ENCODE measurements around the gene DHRS7B. TPM values are rescaled to one million over a fixed set of nuclear protein-coding genes. Genes with fewer than 3 reads are reported as not detected.
"Not testable (repeated sequence)": the region's sequence is repeated elsewhere in the genome, so short reads cannot be mapped to it uniquely, and the experiment has no call there.

The DHRS7B gene
- total RNA-seq, 1 donor from 2014 or later, result 20.2 TPM

DNA sequence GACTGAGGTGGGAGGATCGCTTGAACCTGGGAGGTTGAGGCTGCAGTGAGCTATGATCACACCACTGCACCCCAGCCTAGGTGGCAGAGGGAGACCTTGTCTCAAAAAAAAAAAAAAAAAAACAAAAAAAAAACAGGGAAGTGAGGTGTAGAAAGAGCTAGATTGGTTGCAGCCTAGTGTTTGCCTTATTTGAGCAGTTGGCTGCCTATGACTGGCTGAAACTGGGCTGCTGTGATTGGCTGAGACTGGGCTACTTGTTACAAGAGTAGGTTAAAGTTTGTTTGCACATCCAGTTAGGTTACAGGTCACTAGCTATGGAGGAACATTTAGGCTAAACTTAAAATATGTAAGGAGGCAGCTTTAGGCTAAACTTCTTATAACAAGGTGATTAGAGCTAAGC is 5.7 kb downstream of the DHRS7B start:
- no peaks in the 10 kb centered on the region for H3K27me3 Mint-ChIP-seq (ENCODE audit: low read depth)
- H3K4me1 Mint-ChIP-seq (ENCODE audit: low read depth), result peaks cover 13% of the 10 kb centered on the region
- H3K36me3 Mint-ChIP-seq (ENCODE audit: low read depth), result no peaks in the 10 kb centered on the region
- no peak overlapping the region for H3K4me3 Mint-ChIP-seq (ENCODE audit: unreplicated experiment)
- H3K27ac Mint-ChIP-seq (ENCODE audit: unreplicated experiment), result no peak overlapping the region
- DNase-seq (ENCODE audit: low spot score), result no peak
- H3K9me3 Mint-ChIP-seq (ENCODE audit: low read depth), result peaks cover 2% of the 10 kb centered on the region
- TF ChIP-seq, protein P1, sequence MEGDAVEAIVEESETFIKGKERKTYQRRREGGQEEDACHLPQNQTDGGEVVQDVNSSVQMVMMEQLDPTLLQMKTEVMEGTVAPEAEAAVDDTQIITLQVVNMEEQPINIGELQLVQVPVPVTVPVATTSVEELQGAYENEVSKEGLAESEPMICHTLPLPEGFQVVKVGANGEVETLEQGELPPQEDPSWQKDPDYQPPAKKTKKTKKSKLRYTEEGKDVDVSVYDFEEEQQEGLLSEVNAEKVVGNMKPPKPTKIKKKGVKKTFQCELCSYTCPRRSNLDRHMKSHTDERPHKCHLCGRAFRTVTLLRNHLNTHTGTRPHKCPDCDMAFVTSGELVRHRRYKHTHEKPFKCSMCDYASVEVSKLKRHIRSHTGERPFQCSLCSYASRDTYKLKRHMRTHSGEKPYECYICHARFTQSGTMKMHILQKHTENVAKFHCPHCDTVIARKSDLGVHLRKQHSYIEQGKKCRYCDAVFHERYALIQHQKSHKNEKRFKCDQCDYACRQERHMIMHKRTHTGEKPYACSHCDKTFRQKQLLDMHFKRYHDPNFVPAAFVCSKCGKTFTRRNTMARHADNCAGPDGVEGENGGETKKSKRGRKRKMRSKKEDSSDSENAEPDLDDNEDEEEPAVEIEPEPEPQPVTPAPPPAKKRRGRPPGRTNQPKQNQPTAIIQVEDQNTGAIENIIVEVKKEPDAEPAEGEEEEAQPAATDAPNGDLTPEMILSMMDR (IDR thresholded peaks at IDR 0.05), result no peak

DNA sequence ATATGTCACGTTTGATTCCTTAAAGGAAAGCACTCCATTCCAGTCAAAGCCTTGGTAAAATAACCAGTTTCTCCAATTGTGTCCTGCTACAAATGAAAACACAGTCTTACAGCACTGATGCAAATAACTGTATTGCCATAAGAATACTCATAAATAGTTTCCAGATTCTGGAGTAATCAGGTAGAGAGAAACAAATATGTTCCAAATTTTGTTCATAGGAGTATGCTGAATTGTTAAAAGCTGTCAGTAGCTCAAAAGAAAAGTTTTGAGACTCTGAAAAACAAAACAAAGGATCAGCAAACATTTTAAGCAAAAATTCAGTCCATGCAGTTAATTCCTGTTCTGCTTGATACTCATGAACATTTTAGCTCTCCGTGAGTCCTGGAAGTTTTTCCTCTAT is 7.8 kb downstream of the DHRS7B start:
- no peak for DNase-seq (ENCODE audit: low spot score)
- H3K9me3 Mint-ChIP-seq (ENCODE audit: low read depth), result peaks cover 2% of the 10 kb centered on the region

GRCh38 chr17:21140911-21141310 is 14.1 kb downstream of the DHRS7B start:
- no peaks in the 10 kb centered on the region for H3K4me1 Mint-ChIP-seq (ENCODE audit: low read depth)
- no peaks in the 10 kb centered on the region for H3K9me3 Mint-ChIP-seq (ENCODE audit: low read depth)

More for the DNA sequence above, 7.8 kb downstream of the DHRS7B start:
- no peaks in the 10 kb centered on the region for H3K27me3 Mint-ChIP-seq (ENCODE audit: low read depth)
- TF ChIP-seq, protein P1 (IDR thresholded peaks at IDR 0.05), result no peak
- no peaks in the 10 kb centered on the region for H3K4me1 Mint-ChIP-seq (ENCODE audit: low read depth)
- H3K36me3 Mint-ChIP-seq (ENCODE audit: low read depth), result no peaks in the 10 kb centered on the region
- no peak overlapping the region for H3K27ac Mint-ChIP-seq (ENCODE audit: unreplicated experiment)
- H3K4me3 Mint-ChIP-seq (ENCODE audit: unreplicated experiment), result no peak overlapping the region

GRCh38 chr17:21141331-21141730 is 14.6 kb downstream of the DHRS7B start:
- no peak for DNase-seq (ENCODE audit: low spot score)
- H3K36me3 Mint-ChIP-seq (ENCODE audit: low read depth), result no peaks in the 10 kb centered on the region
- TF ChIP-seq, protein P1 (IDR thresholded peaks at IDR 0.05), result no peak
- H3K4me3 Mint-ChIP-seq (ENCODE audit: unreplicated experiment), result no peak overlapping the region
- H3K27ac Mint-ChIP-seq (ENCODE audit: unreplicated experiment), result no peak overlapping the region
- no peaks in the 10 kb centered on the region for H3K9me3 Mint-ChIP-seq (ENCODE audit: low read depth)
- no peaks in the 10 kb centered on the region for H3K4me1 Mint-ChIP-seq (ENCODE audit: low read depth)
- H3K27me3 Mint-ChIP-seq (ENCODE audit: low read depth), result no peaks in the 10 kb centered on the region

More at GRCh38 chr17:21140911-21141310, 14.1 kb downstream of the DHRS7B start:
- H3K4me3 Mint-ChIP-seq (ENCODE audit: unreplicated experiment), result no peak overlapping the region
- no peak for DNase-seq (ENCODE audit: low spot score)
- H3K27me3 Mint-ChIP-seq (ENCODE audit: low read depth), result no peaks in the 10 kb centered on the region
- H3K27ac Mint-ChIP-seq (ENCODE audit: unreplicated experiment), result no peak overlapping the region
- TF ChIP-seq, protein P1 (IDR thresholded peaks at IDR 0.05), result no peak
- no peaks in the 10 kb centered on the region for H3K36me3 Mint-ChIP-seq (ENCODE audit: low read depth)

DNA sequence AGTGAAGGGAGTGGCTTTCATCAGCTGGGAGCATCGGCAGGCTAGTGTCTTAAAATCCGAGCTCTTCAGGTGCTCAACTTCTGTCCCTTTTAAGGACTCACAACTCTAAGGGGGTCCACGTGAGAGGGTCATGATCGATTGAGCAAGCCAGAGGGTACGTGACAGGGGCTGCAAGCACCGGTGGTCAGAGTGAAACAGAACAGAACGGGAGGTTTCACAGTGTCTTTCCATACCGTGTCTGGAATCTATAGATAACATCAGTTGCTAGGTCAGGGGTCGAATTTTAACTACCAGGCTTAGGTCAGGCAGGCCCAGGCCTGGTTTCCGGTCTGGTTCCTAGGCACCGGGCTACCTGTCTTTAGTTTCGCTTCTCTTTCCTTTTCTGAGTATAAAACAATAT is 15.3 kb downstream of the DHRS7B start:
- not testable (repeated sequence) for H3K9me3 Mint-ChIP-seq (ENCODE audit: low read depth); H3K36me3 Mint-ChIP-seq (ENCODE audit: low read depth); H3K27me3 Mint-ChIP-seq (ENCODE audit: low read depth); DNase-seq (ENCODE audit: low spot score); H3K4me1 Mint-ChIP-seq (ENCODE audit: low read depth); H3K4me3 Mint-ChIP-seq (ENCODE audit: unreplicated experiment); H3K27ac Mint-ChIP-seq (ENCODE audit: unreplicated experiment)

DNA sequence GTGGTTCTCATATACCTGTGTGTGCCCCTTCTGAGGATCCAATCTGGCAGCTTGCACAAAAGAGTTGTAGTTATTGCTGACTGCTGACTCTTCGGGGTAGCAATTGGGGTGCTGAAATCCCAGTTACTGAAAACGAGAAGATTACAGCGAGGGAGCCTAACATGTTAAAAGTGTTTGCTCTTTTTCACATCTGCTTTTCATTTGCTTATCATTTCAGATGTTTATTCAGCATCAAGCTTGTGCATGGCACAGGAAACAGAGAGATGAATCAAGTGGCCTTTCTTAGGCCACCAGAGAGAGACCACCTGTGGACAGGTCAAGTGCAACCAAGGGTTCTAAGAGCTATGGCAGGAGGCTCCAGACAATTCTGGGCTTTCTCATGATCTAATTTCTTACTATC is 16.9 kb downstream of the DHRS7B start:
- TF ChIP-seq, protein P1 (IDR thresholded peaks at IDR 0.05), result no peak
- H3K36me3 Mint-ChIP-seq (ENCODE audit: low read depth), result peaks cover 2% of the 10 kb centered on the region
- H3K4me1 Mint-ChIP-seq (ENCODE audit: low read depth), result no peaks in the 10 kb centered on the region
- DNase-seq (ENCODE audit: low spot score), result no peak
- no peak overlapping the region for H3K27ac Mint-ChIP-seq (ENCODE audit: unreplicated experiment)
- H3K27me3 Mint-ChIP-seq (ENCODE audit: low read depth), result no peaks in the 10 kb centered on the region
- H3K4me3 Mint-ChIP-seq (ENCODE audit: unreplicated experiment), result no peak overlapping the region
- H3K9me3 Mint-ChIP-seq (ENCODE audit: low read depth), result no peaks in the 10 kb centered on the region

- H3K4me1 Mint-ChIP-seq (ENCODE audit: low read depth); H3K27me3 Mint-ChIP-seq (ENCODE audit: low read depth); H3K27ac Mint-ChIP-seq (ENCODE audit: unreplicated experiment); H3K36me3 Mint-ChIP-seq (ENCODE audit: low read depth); H3K4me3 Mint-ChIP-seq (ENCODE audit: unreplicated experiment); DNase-seq (ENCODE audit: low spot score); H3K9me3 Mint-ChIP-seq (ENCODE audit: low read depth): not testable (repeated sequence)
Observed at GRCh38 chr17:21144299-21144698, 17.5 kb downstream of the DHRS7B start.
